Activated CD8-positive, alpha-beta T cell treated with anti-CD3 and anti-CD28 coated beads for 36 hours (primary cell): Measurements from ENCODE around the gene TCF7L1. TPM values are rescaled to one million over a fixed set of nuclear protein-coding genes. Genes with fewer than 3 reads are reported as not detected.

Experiments used
- ATAC-seq: fragments of 200-7000 bp; cut with Tn5 transposase; one replicate; pipeline ENCODE4 v1.10.0; 2021; ENCODE audit warnings: mild to moderate bottlenecking, moderate library complexity
- CTCF ChIA-PET: fragments of 350-600 bp; sonication (Branson Sonifier 250); formaldehyde crosslinking; loops from one replicate; lab custom pipeline; 2021; ENCODE audit warnings: antibody characterized with exemption; lab: Charles Lee
- POLR2A ChIA-PET: fragments of 350-600 bp; sonication (Branson Sonifier 250); formaldehyde crosslinking; loops from one replicate; lab custom pipeline; 2021; ENCODE audit warnings: antibody characterized with exemption; lab: Charles Lee
- DNase-seq: peaks from one replicate; pipeline ENCODE4 v3.0.0-alpha.2; 2020
- H3K27ac Mint-ChIP-seq: one replicate; pipeline ENCODE4 v1.8.0; 2021; ENCODE audit warnings: mild to moderate bottlenecking, mixed read lengths
- H3K27me3 Mint-ChIP-seq: one replicate; pipeline ENCODE4 v1.8.0; 2021; ENCODE audit warnings: mixed read lengths
- H3K36me3 Mint-ChIP-seq: one replicate; pipeline ENCODE4 v1.8.0; 2021; ENCODE audit warnings: low read depth, mixed read lengths
- H3K4me1 Mint-ChIP-seq: one replicate; pipeline ENCODE4 v1.8.0; 2021; ENCODE audit warnings: low read depth, mixed read lengths
- H3K4me3 Mint-ChIP-seq: one replicate; pipeline ENCODE4 v1.8.0; 2021; ENCODE audit warnings: mild to moderate bottlenecking, moderate library complexity, mixed read lengths
- H3K9me3 Mint-ChIP-seq: one replicate; pipeline ENCODE4 v1.8.0; 2021; ENCODE audit warnings: mixed read lengths
- intact Hi-C: fragments of 100-400 bp; cut with micrococcal nuclease; formaldehyde crosslinking; loops from one replicate; pipeline ENCODE4 v1.10.0; 2022
- total RNA-seq, 2 experiments: library from RNA; stranded (reverse); gene quantifications; one replicate each; pipeline ENCODE4 v1.2.3, GENCODE V29; 2021
- TF ChIP-seq, protein P1 (sequence below): fragments of 200-600 bp; IDR thresholded peaks from one replicate; pipeline ENCODE4 v1.8.0; 2022; ENCODE audit warnings: antibody characterized with exemption, mild to moderate bottlenecking

The TCF7L1 gene
- total RNA-seq, 2 experiments from 2014 or later = not detected

DNA sequence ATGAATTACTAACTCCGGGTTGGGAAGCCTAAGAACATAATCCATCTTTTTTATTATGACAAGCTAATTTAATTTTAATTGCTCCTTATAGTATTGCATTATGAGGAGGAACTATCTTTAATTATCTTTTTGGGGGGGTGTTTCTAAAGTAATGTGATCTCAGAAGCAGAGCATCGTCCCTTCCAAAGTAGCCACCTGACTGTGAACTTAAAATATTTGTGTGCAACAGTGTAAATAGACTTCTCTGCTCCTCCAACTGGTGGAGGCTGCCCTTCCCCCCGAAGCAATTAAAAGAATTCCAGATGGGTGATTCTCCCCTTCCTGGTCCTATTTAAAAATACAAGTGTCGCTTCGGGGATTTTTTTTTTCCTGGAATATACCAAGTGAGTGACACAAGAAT lies 55.7 kb downstream of the TCF7L1 start:
- DNase-seq (no peak), ATAC-seq (no peak)
- H3K27ac Mint-ChIP-seq = no peak overlapping the region
- no peaks in the 10 kb centered on the region for H3K36me3 Mint-ChIP-seq
- H3K4me1 Mint-ChIP-seq = peaks cover 2% of the 10 kb centered on the region
- peaks cover 14% of the 10 kb centered on the region for H3K27me3 Mint-ChIP-seq
- H3K4me3 Mint-ChIP-seq = no peak overlapping the region
- intact Hi-C loops = no loop called here
- ChIA-PET POLR2A (no interaction called here), CTCF (no interaction called here)
- TF ChIP-seq, protein P1, sequence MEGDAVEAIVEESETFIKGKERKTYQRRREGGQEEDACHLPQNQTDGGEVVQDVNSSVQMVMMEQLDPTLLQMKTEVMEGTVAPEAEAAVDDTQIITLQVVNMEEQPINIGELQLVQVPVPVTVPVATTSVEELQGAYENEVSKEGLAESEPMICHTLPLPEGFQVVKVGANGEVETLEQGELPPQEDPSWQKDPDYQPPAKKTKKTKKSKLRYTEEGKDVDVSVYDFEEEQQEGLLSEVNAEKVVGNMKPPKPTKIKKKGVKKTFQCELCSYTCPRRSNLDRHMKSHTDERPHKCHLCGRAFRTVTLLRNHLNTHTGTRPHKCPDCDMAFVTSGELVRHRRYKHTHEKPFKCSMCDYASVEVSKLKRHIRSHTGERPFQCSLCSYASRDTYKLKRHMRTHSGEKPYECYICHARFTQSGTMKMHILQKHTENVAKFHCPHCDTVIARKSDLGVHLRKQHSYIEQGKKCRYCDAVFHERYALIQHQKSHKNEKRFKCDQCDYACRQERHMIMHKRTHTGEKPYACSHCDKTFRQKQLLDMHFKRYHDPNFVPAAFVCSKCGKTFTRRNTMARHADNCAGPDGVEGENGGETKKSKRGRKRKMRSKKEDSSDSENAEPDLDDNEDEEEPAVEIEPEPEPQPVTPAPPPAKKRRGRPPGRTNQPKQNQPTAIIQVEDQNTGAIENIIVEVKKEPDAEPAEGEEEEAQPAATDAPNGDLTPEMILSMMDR = no peak
- no peaks in the 10 kb centered on the region for H3K9me3 Mint-ChIP-seq

DNA sequence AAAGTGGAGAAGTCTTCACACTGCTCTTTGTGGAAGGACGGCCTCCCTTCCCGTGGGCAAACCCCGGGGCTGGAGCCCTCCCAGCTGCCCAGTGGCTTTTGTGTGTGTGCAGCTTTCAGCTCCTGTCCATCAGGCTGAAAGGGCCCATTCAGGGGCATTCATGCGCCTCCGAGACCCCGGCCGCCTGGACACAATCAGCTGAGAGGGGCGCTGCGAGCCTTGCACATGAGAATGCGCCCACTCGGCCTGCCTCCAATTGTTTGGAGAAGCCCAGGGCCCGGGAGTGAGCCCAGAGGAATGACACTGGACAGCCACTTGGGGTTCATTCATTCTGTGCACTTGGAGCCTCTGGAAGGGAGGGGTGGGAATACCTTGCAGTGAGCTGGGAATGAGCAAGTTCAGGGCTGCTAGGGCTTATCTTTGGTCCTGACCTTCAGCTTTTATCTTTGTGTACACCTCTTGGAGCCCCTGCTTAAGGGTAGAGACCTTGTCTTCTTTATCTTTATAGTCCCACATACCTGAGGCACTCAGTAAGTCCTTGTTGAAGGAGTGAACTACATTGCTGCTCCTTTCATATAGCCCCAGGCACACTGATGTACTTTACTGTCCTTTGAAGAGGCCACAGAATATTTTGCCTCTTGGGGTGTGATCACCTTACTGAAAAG lies 56.5 kb downstream of the TCF7L1 start:
- Mint-ChIP-seq H3K27ac (no peak overlapping the region), H3K4me3 (no peak overlapping the region), H3K27me3 (peaks cover 15% of the 10 kb centered on the region), H3K9me3 (no peaks in the 10 kb centered on the region), H3K36me3 (no peaks in the 10 kb centered on the region), H3K4me1 (peaks cover 2% of the 10 kb centered on the region)
- intact Hi-C loops = no loop called here
- CTCF ChIA-PET = no interaction called here
- POLR2A ChIA-PET = no interaction called here
- ATAC-seq (no peak), DNase-seq (no peak)
- TF ChIP-seq, protein P1 = no peak

DNA sequence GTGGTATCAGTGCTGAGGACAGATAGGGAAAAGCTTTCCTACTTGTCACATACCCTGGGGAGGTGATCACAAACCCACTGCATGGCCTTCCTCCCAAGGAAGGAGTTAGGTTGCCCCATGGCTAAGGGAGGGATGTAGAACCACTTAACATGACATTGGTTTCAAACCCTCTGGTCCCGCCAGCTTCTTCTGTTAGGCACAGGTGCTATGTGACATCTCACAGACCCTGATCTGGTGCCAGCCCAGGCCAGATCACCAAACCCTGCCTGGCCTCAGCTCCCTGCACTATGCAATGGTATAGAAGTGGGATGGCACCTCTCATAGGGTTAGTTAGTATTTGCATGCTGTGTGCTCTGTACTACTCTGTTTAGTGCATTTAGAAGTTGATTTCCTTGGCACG lies 58.0 kb downstream of the TCF7L1 start:
- CTCF ChIA-PET = interaction anchor here (1.2 kb wide), 1 partner anchor 94 kb away, joined by 3 read pairs; no protein-coding TSS in a partner anchor

DNA sequence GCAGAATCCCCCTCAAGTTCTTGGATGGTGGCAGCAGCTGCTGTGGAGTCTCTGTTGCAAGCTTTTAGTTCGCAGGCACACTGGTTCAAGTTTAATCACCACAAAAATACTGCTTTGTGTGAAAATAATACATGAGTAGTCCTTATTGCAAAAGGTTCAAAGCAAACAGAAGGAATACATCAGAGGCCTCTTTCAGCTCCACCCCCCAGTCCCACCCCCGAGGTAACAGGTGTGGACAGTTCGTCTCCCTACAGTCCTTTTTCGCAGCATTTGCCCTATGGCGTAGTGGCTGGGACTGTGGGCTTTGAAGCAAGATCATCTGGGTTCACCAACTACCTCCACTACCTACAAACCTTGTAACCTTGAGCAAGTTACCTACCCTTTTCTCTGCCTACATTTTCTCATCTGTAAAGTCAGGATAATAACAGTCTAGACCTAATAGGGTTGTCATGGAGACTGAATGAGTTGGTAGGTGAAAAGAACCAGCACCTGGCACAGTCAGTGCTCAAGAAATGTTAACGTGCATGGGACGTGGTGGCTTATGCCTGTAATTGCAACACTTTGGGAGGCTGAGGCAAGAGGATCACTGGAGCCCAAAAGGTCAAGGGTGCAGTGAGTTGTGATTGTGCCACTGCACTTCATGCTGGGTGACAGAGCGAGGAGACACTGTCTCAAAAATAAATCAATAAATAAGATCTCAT lies 61.7 kb downstream of the TCF7L1 start:
- CTCF ChIA-PET = interaction anchor here (1.0 kb wide), 1 partner anchor 90 kb away, joined by 4 read pairs; no protein-coding TSS in a partner anchor
- no peaks in the 10 kb centered on the region for H3K9me3 Mint-ChIP-seq
- no peaks in the 10 kb centered on the region for H3K4me1 Mint-ChIP-seq
- DNase-seq (no peak), ATAC-seq (no peak)
- H3K36me3 Mint-ChIP-seq = no peaks in the 10 kb centered on the region
- peaks cover 15% of the 10 kb centered on the region for H3K27me3 Mint-ChIP-seq
- intact Hi-C loops = no loop called here
- TF ChIP-seq, protein P1 = no peak
- POLR2A ChIA-PET = interaction anchor here (1.0 kb wide), 1 partner anchor 8 kb away, joined by 3 read pairs; no protein-coding TSS in a partner anchor
- no peak overlapping the region for H3K27ac Mint-ChIP-seq
- no peak overlapping the region for H3K4me3 Mint-ChIP-seq

More for the DNA sequence above, 58.0 kb downstream of the TCF7L1 start:
- Mint-ChIP-seq H3K4me3 (no peak overlapping the region), H3K36me3 (no peaks in the 10 kb centered on the region), H3K4me1 (peaks cover 2% of the 10 kb centered on the region), H3K27me3 (peaks cover 13% of the 10 kb centered on the region), H3K9me3 (no peaks in the 10 kb centered on the region), H3K27ac (no peak overlapping the region)
- intact Hi-C loops = no loop called here
- POLR2A ChIA-PET = no interaction called here
- DNase-seq (no peak), ATAC-seq (no peak)
- TF ChIP-seq, protein P1 = no peak

DNA sequence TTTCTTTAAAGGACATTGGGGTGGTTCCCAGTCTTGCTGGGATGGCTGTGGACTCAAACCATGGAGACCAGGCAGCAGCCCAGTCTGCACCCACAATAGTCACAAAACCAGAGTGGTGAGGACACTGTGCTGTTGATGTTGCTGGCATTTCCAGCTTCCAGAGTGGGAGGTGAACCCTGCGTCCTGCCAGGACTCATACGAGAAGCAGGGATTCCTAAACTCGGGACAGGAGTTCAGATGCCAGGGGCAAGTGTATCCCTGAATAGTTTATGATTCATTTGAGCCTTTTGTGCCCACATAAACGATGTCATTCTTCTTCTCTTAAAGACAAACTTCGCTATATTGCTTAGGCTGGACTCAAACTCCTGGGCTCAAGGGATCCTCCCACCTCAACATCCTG lies 62.8 kb downstream of the TCF7L1 start:
- TF ChIP-seq, protein P1 = no peak

More for the DNA sequence above, 62.8 kb downstream of the TCF7L1 start:
- Mint-ChIP-seq H3K4me3 (no peak overlapping the region), H3K4me1 (no peaks in the 10 kb centered on the region), H3K9me3 (no peaks in the 10 kb centered on the region), H3K27ac (no peak overlapping the region), H3K36me3 (no peaks in the 10 kb centered on the region), H3K27me3 (peaks cover 10% of the 10 kb centered on the region)
- DNase-seq (no peak), ATAC-seq (no peak)
- POLR2A ChIA-PET = interaction anchor here (1.0 kb wide), 1 partner anchor 9 kb away, joined by 3 read pairs; no protein-coding TSS in a partner anchor
- CTCF ChIA-PET = no interaction called here
- intact Hi-C loops = no loop called here
